NB4 (cell line): ENCODE measurements around the gene CADM2.
"Not testable (repeated sequence)": the region's sequence is repeated elsewhere in the genome, so short reads cannot be mapped to it uniquely, and the experiment has no call there.

Experiments
- DNase-seq: peaks from one replicate; pipeline ENCODE4 v3.0.0; 2010; ENCODE audit warnings: low read depth
- H3K4me3 ChIP-seq: one replicate; pipeline ENCODE4 v1.5.1; 2011; ENCODE audit warnings: mild to moderate bottlenecking, low read depth, low read length, moderate library complexity
- MAX ChIP-seq: IDR thresholded peaks from 2 replicates; pipeline ENCODE4 v1.6.1; 2011; ENCODE audit warnings: low read depth, low read length
- MYC ChIP-seq: IDR thresholded peaks from 2 replicates; pipeline ENCODE4 v1.6.1; 2011; ENCODE audit warnings: low read depth, low read length
- POLR2A ChIP-seq: IDR thresholded peaks from 2 replicates; pipeline ENCODE4 v1.6.1; 2011; ENCODE audit warnings: mild to moderate bottlenecking; ENCODE audit not compliant: insufficient read length; ENCODE audit errors: extremely low read depth
- TF ChIP-seq, protein P1 (sequence below): IDR thresholded peaks from one replicate; pipeline ENCODE4 v1.5.1; 2012; ENCODE audit warnings: low read depth, low read length

CADM2 gene

DNA sequence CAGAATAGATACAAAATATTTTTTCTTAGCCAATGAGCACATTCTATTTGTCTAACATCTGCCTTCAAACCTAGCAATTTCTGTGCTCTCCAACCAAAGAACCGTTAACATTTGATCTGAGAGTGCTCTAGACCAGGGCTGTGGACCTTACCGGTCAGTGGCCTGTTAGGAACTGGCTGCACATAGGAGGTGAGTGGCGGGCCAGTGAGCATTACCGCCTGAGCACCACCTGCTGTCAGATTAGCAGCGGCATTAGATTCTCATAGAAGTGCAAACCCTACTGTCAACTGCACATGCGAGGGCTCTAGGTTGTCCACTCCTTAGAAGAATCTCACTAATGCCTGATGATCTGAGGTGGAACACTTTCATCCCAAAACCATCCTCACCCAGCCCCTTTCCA, 131.7 kb downstream of the CADM2 start:
- no peak overlapping the region for H3K4me3 ChIP-seq
- no peak for DNase-seq
- TF ChIP-seq POLR2A, result no peak
- TF ChIP-seq, protein P1, sequence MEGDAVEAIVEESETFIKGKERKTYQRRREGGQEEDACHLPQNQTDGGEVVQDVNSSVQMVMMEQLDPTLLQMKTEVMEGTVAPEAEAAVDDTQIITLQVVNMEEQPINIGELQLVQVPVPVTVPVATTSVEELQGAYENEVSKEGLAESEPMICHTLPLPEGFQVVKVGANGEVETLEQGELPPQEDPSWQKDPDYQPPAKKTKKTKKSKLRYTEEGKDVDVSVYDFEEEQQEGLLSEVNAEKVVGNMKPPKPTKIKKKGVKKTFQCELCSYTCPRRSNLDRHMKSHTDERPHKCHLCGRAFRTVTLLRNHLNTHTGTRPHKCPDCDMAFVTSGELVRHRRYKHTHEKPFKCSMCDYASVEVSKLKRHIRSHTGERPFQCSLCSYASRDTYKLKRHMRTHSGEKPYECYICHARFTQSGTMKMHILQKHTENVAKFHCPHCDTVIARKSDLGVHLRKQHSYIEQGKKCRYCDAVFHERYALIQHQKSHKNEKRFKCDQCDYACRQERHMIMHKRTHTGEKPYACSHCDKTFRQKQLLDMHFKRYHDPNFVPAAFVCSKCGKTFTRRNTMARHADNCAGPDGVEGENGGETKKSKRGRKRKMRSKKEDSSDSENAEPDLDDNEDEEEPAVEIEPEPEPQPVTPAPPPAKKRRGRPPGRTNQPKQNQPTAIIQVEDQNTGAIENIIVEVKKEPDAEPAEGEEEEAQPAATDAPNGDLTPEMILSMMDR, result no peak
- TF ChIP-seq MYC, result no peak
- no peak for TF ChIP-seq MAX

- TF ChIP-seq, protein P1, result no peak
- TF ChIP-seq MAX, result no peak
- TF ChIP-seq POLR2A, result no peak
- TF ChIP-seq MYC, result no peak
- H3K4me3 ChIP-seq, result no peak overlapping the region
- no peak for DNase-seq
Measured at GRCh38 chr3:85100316-85100715, 141.5 kb downstream of the CADM2 start.

GRCh38 chr3:85102781-85103180, 144.0 kb downstream of the CADM2 start:
- TF ChIP-seq, protein P1, result no peak
- TF ChIP-seq MAX (no peak), POLR2A (no peak), MYC (no peak)

DNA sequence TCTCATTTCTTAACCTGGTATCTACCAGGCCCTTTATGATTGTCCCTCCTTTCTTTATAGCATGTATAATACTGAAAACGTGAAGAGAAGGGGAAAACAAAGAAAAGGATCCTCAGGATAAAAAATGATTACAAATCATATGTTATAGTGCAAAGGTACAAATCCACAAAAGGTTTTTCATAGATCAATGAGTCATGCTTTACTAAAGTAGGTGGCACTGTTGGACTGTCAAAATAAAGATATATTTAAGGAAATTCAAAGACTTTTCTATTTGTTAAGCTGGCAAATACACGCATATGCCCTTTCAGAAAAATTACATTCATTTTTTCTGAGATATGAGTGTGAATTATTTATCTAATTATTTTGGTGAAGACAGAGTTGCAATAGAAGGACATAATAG, 151.6 kb downstream of the CADM2 start:
- H3K4me3 ChIP-seq, result no peak overlapping the region
- no peak for DNase-seq
- no peak for TF ChIP-seq MYC
- TF ChIP-seq, protein P1, result no peak
- no peak for TF ChIP-seq MAX
- no peak for TF ChIP-seq POLR2A

More at GRCh38 chr3:85102781-85103180, 144.0 kb downstream of the CADM2 start:
- H3K4me3 ChIP-seq, result no peak overlapping the region
- no peak for DNase-seq

GRCh38 chr3:85120879-85121278, 162.1 kb downstream of the CADM2 start:
- TF ChIP-seq MAX (no peak), POLR2A (no peak), MYC (no peak)
- TF ChIP-seq, protein P1, result no peak
- no peak overlapping the region for H3K4me3 ChIP-seq
- DNase-seq, result no peak

DNA sequence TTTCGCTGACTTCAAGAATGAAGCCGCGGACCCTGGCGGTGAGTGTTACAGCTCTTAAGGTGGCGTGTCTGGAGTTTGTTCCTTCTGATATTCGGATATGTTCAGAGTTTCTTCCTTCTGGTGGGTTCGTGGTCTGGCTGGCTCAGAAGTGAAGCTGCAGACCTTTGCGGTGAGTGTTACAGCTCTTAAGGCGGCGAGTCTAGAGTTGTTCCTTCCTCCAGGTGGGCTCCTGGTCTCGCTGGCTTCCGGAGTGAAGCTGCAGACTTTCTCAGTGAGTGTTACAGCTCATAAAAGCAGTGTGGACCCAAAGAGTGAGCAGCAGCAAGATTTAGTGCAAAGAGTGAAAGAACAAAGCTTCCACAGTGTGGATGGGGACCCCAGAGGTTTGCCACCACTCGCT, 174.1 kb downstream of the CADM2 start:
- not testable (repeated sequence) for DNase-seq, H3K4me3 ChIP-seq

DNA sequence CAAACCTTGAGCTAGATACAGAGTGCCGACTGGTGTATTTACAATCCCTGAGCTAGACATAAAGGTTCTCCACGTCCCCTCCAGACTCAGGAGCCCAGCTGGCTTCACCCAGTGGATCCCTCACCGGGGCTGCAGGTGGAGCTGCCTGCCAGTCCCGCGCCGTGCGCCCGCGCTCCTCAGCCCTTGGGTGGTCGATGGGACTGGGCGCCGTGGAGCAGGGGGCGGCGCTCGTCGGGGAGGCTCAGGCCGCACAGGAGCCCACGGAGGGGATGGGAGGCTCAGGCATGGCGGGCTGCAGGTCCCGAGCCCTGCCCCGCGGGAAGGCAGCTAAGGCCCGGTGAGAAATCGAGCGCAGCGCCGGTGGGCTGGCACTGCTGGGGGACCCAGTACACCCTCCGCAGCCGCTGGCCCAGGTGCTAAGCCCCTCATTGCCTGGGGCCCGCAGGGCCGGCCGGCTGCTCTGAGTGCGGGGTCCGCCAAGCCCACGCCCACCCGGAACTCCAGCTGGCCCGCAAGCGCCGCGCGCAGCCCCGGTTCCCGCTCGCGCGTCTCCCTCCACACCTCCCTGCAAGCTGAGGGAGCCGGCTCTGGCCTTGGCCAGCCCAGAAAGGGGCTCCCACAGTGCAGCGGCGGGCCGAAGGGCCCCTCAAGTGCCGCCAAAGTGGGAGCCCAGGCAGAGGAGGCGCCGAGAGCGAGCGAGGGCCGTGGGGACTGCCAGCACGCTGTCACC, 175.1 kb downstream of the CADM2 start:
- H3K4me3 ChIP-seq, DNase-seq: not testable (repeated sequence)
